GM12878 (cell line): ENCODE measurements around the gene ABHD8. TPM values are rescaled to one million over a fixed set of nuclear protein-coding genes. Genes with fewer than 3 reads are reported as not detected.

Source experiments
- BCL11A ChIP-seq: IDR thresholded peaks from 2 replicates; pipeline ENCODE4 v1.6.1; 2011; ENCODE audit warnings: low read depth, low read length
- BHLHE40 ChIP-seq, 2 experiments: fragments of 450-650 bp in 1 of 2; IDR thresholded peaks; 2 replicates each; pipeline ENCODE4 v1.6.1; 2011 to 2017; ENCODE audit warnings: low read depth in 2 of 2, borderline replicate concordance in 1 of 2, improper control_type of control experiment in 1 of 2, low read length in 1 of 2, mild to moderate bottlenecking in 1 of 2
- BRCA1 ChIP-seq: IDR thresholded peaks from 2 replicates; pipeline ENCODE4 v1.6.1; 2011; ENCODE audit warnings: low read depth, low read length, improper control_type of control experiment
- CBFB ChIP-seq: IDR thresholded peaks from 2 replicates; pipeline ENCODE4 v1.6.1; 2016; ENCODE audit warnings: antibody characterized with exemption, low read depth
- CHD4 ChIP-seq: fragments of 200-600 bp; sonication (generic); IDR thresholded peaks from 2 replicates; pipeline ENCODE4 v1.6.1; 2016; ENCODE audit warnings: mild to moderate bottlenecking
- DPF2 ChIP-seq: fragments of 450-650 bp; IDR thresholded peaks from 2 replicates; pipeline ENCODE4 v1.6.1; 2017; ENCODE audit warnings: mild to moderate bottlenecking
- E2F4 ChIP-seq: IDR thresholded peaks from 2 replicates; pipeline ENCODE4 v1.6.1; 2012; ENCODE audit warnings: low read depth, low read length, improper control_type of control experiment
- EGR1 ChIP-seq, 2 experiments: IDR thresholded peaks; 1 replicate in 1 of 2; 2 replicates in 1 of 2; pipeline ENCODE4 v1.6.1; 2011 to 2012; ENCODE audit warnings: low read depth in 2 of 2, low read length in 2 of 2, borderline replicate concordance in 1 of 2, mild to moderate bottlenecking in 1 of 2, moderate library complexity in 1 of 2
- EP300 ChIP-seq, 2 experiments: fragments of 150-350 bp in 1 of 2; IDR thresholded peaks; 2 replicates each; pipeline ENCODE4 v1.6.1; 2011 to 2012; ENCODE audit warnings: low read depth in 2 of 2, low read length in 2 of 2, borderline replicate concordance in 1 of 2, improper control_type of control experiment in 1 of 2, inconsistent platforms in 1 of 2; ENCODE audit not compliant: control insufficient read depth in 1 of 2
- HDGF ChIP-seq: fragments of 450-650 bp; IDR thresholded peaks from 2 replicates; pipeline ENCODE4 v1.6.1; 2016; ENCODE audit warnings: antibody characterized with exemption
- IKZF1 ChIP-seq: fragments of 450-650 bp; conservative IDR thresholded peaks from 2 replicates; pipeline ENCODE4 v1.6.1; 2017; ENCODE audit warnings: antibody characterized with exemption, mild to moderate bottlenecking
- NKRF ChIP-seq: fragments of 450-650 bp; conservative IDR thresholded peaks from 2 replicates; pipeline ENCODE4 v1.6.1; 2017; ENCODE audit warnings: mild to moderate bottlenecking, moderate library complexity
- NR2C1 ChIP-seq: fragments of 450-650 bp; IDR thresholded peaks from 2 replicates; pipeline ENCODE4 v1.6.1; 2017; ENCODE audit warnings: antibody characterized with exemption, mild to moderate bottlenecking, moderate library complexity
- NR2F1 ChIP-seq: fragments of 450-650 bp; conservative IDR thresholded peaks from 2 replicates; pipeline ENCODE4 v1.6.1; 2017; ENCODE audit warnings: mild to moderate bottlenecking
- PKNOX1 ChIP-seq: fragments of 450-650 bp; IDR thresholded peaks from 2 replicates; pipeline ENCODE4 v1.6.1; 2016; ENCODE audit warnings: mild to moderate bottlenecking
- POLR2A ChIP-seq: IDR thresholded peaks from 2 replicates; pipeline ENCODE4 v1.6.1; 2011; ENCODE audit warnings: low read depth, mild to moderate bottlenecking, low read length
- SMARCA5 ChIP-seq: fragments of 450-650 bp; IDR thresholded peaks from 2 replicates; pipeline ENCODE4 v1.6.1; 2017; ENCODE audit warnings: mild to moderate bottlenecking
- SUPT20H ChIP-seq: IDR thresholded peaks from 2 replicates; pipeline ENCODE4 v1.6.1; 2011; ENCODE audit warnings: low read depth, mild to moderate bottlenecking, low read length, moderate library complexity, borderline replicate concordance; ENCODE audit not compliant: control insufficient read depth
- TARDBP ChIP-seq: IDR thresholded peaks from 2 replicates; pipeline ENCODE4 v1.6.1; 2016; ENCODE audit warnings: borderline replicate concordance
- TCF12 ChIP-seq: IDR thresholded peaks from 2 replicates; pipeline ENCODE4 v1.6.1; 2011; ENCODE audit warnings: low read depth, mild to moderate bottlenecking, low read length
- polyA plus RNA-seq, 11 experiments: library from polyadenylated mRNA; depleted of rRNA in 4 of 11; unstranded in 6 of 11; stranded (reverse) in 5 of 11; fragments of >200 nt; fragmentation: Nextera tagmentation in 4 of 11; fragmentation: Illumina TruSeq in 1 of 11; extraction: Ambion mirVana in 4 of 11; extraction: Trizol in 1 of 11; gene quantifications; 1 replicate in 1 of 11; 2 replicates in 10 of 11; pipeline versions ENCODE4 v1.2.1 to v1.2.3, GENCODE V29; 2011 to 2016; ENCODE audit warnings: inconsistent platforms in 2 of 11, missing spikeins in 2 of 11, low read depth in 1 of 11
- total RNA-seq, 4 experiments: library from RNA; depleted of rRNA in 3 of 4; stranded (reverse); fragments of >200 nt in 3 of 4; fragmentation: Illumina TruSeq in 1 of 4; extraction: Trizol in 1 of 4; gene quantifications; 2 replicates each; pipeline versions ENCODE4 v1.2.1 to v1.2.3, GENCODE V29; 2013 to 2021
- TF ChIP-seq, protein P1 (sequence below): IDR thresholded peaks from 2 replicates; pipeline ENCODE4 v1.6.1; 2011; ENCODE audit warnings: mild to moderate bottlenecking, low read depth, low read length, moderate library complexity; ENCODE audit not compliant: insufficient replicate concordance
- TF ChIP-seq, protein P2 (sequence below): fragments of 150-350 bp; IDR thresholded peaks from 2 replicates; pipeline ENCODE4 v1.6.1; 2014; ENCODE audit warnings: mild to moderate bottlenecking, low read depth, low read length

ABHD8 gene
- total and polyA plus RNA-seq, 10 of the 15 experiments (the other 5 are each of a cell fraction or from before 2014, with no cell fraction given), result 0.03 to 12.5 (median 6.0) TPM

DNA sequence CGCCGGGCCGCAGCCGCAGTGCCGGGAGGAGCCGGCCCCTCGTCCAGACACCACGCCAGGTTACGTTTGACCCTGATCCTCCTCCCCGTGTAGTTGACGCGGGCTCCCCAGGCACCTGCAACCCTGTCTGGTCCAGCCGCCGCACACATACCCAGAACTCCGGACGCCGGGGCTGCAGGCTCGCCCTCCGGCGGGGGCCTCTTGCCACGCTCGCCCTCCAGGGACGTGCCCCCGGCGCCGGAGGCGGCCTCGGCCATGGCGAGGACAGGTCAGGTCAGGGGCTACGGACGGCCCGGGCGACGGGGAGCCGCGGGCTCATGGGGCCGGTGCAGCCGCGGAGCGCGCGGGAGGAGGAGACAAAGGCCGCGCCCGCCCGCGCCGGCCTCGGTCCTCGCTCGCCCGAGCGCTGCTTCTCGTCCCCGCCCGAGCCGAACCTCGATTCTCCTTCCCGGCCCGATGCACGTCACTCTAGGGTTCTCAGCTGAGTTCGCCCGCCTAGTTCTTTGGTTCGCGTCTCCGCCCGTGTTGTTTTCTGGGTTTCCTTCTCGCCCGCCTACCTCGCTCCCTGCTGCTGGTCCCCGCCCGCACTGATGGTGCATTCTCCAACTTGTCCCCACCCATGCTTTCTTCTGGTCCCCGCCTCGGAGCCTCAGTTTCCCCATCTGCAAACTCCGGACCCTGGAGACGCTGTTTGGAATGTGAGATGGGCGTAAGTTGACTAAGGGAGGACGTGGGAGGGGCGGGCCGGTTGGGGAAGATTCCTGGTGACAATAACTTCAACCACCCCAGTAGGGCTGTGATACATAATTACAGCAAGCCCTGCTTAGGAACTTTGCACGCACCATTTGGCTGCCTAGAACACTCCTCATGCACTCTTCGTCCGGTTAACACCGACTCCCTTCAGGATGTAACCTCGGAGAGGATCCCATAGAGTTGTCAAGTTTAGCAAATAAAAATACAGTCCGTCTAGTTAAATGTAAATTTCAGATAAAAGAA, 31.5 kb upstream of the ABHD8 start, which contains the start of gene ANO8 (continued):
- TF ChIP-seq SUPT20H (no peak), EP300 (IDR thresholded peaks at IDR 0.05; ENCODE audit: borderline replicate concordance in 1 of 2, control insufficient read depth in 1 of 2, low read depth in 2 of 2, low read length in 2 of 2) (no peak), IKZF1 (peak; percentile 96), CBFB (peak; percentile 54; the same call in 1 of the 2 replicates), HDGF (peak; percentile 85; the same call in 1 of the 2 replicates), BCL11A (0 out of 2 replicates have a peak, but pooled peaks have one; percentile 17), CHD4 (no peak), E2F4 (0 out of 2 replicates have a peak, but pooled peaks have one; percentile 36), POLR2A (no peak), BRCA1 (no peak), TARDBP (0 out of 2 replicates have a peak, but pooled peaks have one; percentile 4), BHLHE40 (IDR thresholded peaks at IDR 0.05; ENCODE audit: borderline replicate concordance in 1 of 2, low read depth in 2 of 2, low read length in 1 of 2) (peak; percentile 43 to 80; a peak in 2 of 4 replicates), NKRF (peak; percentile 75), SMARCA5 (peak; percentile 77), PKNOX1 (peak; percentile 94), TCF12 (0 out of 2 replicates have a peak, but pooled peaks have one; percentile 45), EGR1 (IDR thresholded peaks at IDR 0.05; ENCODE audit: borderline replicate concordance in 1 of 2, low read depth in 2 of 2, low read length in 2 of 2) (peak in 1 of 2 experiments; percentile 28; a peak in 1 of 3 replicates), DPF2 (peak; percentile 89), NR2F1 (peak; percentile 80), NR2C1 (peak; percentile 20; the same call in 1 of the 2 replicates)
- TF ChIP-seq, protein P1, sequence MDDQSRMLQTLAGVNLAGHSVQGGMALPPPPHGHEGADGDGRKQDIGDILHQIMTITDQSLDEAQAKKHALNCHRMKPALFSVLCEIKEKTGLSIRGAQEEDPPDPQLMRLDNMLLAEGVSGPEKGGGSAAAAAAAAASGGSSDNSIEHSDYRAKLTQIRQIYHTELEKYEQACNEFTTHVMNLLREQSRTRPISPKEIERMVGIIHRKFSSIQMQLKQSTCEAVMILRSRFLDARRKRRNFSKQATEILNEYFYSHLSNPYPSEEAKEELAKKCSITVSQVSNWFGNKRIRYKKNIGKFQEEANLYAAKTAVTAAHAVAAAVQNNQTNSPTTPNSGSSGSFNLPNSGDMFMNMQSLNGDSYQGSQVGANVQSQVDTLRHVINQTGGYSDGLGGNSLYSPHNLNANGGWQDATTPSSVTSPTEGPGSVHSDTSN, result peak; percentile 85
- TF ChIP-seq, protein P2, sequence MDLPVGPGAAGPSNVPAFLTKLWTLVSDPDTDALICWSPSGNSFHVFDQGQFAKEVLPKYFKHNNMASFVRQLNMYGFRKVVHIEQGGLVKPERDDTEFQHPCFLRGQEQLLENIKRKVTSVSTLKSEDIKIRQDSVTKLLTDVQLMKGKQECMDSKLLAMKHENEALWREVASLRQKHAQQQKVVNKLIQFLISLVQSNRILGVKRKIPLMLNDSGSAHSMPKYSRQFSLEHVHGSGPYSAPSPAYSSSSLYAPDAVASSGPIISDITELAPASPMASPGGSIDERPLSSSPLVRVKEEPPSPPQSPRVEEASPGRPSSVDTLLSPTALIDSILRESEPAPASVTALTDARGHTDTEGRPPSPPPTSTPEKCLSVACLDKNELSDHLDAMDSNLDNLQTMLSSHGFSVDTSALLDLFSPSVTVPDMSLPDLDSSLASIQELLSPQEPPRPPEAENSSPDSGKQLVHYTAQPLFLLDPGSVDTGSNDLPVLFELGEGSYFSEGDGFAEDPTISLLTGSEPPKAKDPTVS, result 0 out of 2 replicates have a peak, but pooled peaks have one; percentile 12
